Ishikawa (cell line): ENCODE results near the gene ZNF732.

Experiments used
- EGR1 ChIP-seq: IDR thresholded peaks from 2 replicates; pipeline ENCODE4 v1.6.1; 2012
- EP300 ChIP-seq: IDR thresholded peaks from 2 replicates; pipeline ENCODE4 v1.6.1; 2012; ENCODE audit warnings: borderline replicate concordance
- FOXM1 ChIP-seq: IDR thresholded peaks from 2 replicates; pipeline ENCODE4 v1.6.1; 2012; ENCODE audit warnings: low read depth, borderline replicate concordance
- NFIC ChIP-seq: IDR thresholded peaks from 2 replicates; pipeline ENCODE4 v1.6.1; 2012
- RAD21 ChIP-seq: IDR thresholded peaks from 2 replicates; pipeline ENCODE4 v1.6.1; 2012; ENCODE audit warnings: low read depth
- TAF1 ChIP-seq: IDR thresholded peaks from 2 replicates; pipeline ENCODE4 v1.6.1; 2012; ENCODE audit warnings: low read depth, mild to moderate bottlenecking
- TEAD4 ChIP-seq: IDR thresholded peaks from 2 replicates; pipeline ENCODE4 v1.6.1; 2012
- YY1 ChIP-seq: IDR thresholded peaks from 2 replicates; pipeline ENCODE4 v1.6.1; 2012; ENCODE audit warnings: low read depth
- ZBTB7A ChIP-seq: IDR thresholded peaks from 2 replicates; pipeline ENCODE4 v1.6.1; 2012; ENCODE audit warnings: low read depth
- TF ChIP-seq, protein P1 (sequence below): IDR thresholded peaks from 2 replicates; pipeline ENCODE4 v1.6.1; 2012
- TF ChIP-seq, protein P2 (sequence below): IDR thresholded peaks from 2 replicates; pipeline ENCODE4 v1.6.1; 2012; ENCODE audit warnings: low read depth, mild to moderate bottlenecking

DNA sequence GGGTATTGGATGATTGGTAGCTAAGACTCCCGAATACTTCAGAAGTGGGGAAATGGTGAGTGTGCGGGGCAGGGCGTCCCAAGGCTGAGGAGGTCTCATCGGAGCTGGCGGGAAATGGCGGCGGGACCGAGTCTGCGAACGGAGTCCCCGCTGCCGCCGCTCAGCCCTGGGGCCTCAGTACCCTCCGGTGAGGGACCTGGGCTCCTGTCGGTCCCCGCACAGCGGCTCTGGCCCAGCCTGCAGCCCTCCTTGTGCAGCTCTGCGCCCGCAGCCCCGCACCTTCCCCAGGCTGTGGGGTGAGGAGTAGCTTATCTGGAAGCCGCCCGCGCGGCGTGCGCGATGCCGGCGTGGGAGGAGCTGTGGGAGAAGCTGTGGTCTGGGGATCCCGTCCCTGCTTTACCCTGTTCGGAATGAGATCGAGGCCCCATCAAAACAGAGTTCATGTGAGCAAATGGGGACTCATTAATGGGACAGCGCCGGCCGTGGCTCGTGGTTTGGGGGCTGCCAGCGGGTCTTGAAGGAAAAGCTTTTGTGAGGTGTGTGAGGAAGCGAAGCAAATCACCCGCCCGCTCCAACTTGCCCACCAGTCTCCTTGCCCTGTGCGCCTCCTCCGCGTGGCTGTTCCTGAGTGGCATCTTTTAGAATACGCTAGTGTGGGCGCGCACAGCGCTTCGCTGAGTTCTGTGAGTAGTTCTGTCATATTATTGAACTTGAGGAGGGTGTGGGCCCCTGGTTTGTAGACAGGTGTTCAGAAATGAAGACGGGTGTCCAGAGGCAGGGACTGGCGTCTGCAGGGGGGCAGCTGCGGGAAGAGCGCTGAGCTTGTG lies 32.9 kb upstream of the ZNF732 start:
- no peak for TF ChIP-seq EGR1
- no peak for TF ChIP-seq ZBTB7A
- no peak for TF ChIP-seq RAD21
- TF ChIP-seq, protein P1, sequence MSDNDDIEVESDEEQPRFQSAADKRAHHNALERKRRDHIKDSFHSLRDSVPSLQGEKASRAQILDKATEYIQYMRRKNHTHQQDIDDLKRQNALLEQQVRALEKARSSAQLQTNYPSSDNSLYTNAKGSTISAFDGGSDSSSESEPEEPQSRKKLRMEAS, result peak; percentile 47
- TF ChIP-seq YY1, result peak; percentile 68
- TF ChIP-seq TAF1, result peak; percentile 48
- no peak for TF ChIP-seq FOXM1
- TF ChIP-seq EP300, result no peak
- TF ChIP-seq NFIC, result no peak; the same call in 1 of the 2 replicates
- TF ChIP-seq, protein P2, sequence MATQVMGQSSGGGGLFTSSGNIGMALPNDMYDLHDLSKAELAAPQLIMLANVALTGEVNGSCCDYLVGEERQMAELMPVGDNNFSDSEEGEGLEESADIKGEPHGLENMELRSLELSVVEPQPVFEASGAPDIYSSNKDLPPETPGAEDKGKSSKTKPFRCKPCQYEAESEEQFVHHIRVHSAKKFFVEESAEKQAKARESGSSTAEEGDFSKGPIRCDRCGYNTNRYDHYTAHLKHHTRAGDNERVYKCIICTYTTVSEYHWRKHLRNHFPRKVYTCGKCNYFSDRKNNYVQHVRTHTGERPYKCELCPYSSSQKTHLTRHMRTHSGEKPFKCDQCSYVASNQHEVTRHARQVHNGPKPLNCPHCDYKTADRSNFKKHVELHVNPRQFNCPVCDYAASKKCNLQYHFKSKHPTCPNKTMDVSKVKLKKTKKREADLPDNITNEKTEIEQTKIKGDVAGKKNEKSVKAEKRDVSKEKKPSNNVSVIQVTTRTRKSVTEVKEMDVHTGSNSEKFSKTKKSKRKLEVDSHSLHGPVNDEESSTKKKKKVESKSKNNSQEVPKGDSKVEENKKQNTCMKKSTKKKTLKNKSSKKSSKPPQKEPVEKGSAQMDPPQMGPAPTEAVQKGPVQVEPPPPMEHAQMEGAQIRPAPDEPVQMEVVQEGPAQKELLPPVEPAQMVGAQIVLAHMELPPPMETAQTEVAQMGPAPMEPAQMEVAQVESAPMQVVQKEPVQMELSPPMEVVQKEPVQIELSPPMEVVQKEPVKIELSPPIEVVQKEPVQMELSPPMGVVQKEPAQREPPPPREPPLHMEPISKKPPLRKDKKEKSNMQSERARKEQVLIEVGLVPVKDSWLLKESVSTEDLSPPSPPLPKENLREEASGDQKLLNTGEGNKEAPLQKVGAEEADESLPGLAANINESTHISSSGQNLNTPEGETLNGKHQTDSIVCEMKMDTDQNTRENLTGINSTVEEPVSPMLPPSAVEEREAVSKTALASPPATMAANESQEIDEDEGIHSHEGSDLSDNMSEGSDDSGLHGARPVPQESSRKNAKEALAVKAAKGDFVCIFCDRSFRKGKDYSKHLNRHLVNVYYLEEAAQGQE, result no peak
- TF ChIP-seq TEAD4, result no peak
